ENCODE results near the gene FGF21.

FGF21 gene, protein sequence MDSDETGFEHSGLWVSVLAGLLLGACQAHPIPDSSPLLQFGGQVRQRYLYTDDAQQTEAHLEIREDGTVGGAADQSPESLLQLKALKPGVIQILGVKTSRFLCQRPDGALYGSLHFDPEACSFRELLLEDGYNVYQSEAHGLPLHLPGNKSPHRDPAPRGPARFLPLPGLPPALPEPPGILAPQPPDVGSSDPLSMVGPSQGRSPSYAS

DNA sequence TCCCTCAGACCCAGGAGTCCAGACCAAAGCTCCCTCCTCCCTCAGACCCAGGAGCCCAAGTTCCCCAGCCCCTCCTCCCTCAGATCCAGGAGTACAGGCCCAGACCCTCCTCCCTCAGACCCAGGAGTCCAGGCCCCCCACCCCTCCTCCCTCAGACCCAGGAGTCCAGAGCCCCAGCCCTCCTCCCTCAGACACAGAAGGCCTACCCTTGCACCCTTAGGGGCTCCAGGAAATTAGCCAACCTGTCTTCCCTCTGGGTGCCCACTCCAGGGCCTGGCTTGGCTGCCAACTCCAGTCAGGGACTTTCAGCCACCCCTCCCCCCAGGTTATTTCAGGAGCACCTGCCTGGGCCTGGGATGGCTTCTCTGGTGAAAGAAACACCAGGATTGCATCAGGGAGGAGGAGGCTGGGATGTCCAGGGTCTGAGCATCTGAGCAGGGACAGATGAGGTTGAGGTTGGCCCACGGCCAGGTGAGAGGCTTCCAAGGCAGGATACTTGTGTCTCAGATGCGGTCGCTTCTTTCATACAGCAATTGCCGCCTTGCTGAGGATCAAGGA, at the start of gene FGF21:
Gene FGF21 (plus strand): TSS at position 441 of the 558 bp plus-strand sequence. CDS start 713 bp downstream, outside the sequence.
- Histone ChIP-seq H3K36me3 (no peaks in the 10 kb centered on the region), H3K4me1 (ENCODE audit: control insufficient read depth in 1 of 2, insufficient read depth in 1 of 2, low read depth in 1 of 2, low read length in 1 of 2) (peaks cover 0 to under 1% of the 10 kb centered on the region in 2 experiments), H3K4me3 (ENCODE audit: low read depth in 1 of 2, low read length in 1 of 2) (no peak within 1 kb of the TSS), H3K9me3 (no peaks in the 10 kb centered on the region), H3K27ac (no peak within 1 kb of the TSS), H3K27me3 (peaks cover 71% of the 10 kb centered on the region)
- TF ChIP-seq, protein P1, sequence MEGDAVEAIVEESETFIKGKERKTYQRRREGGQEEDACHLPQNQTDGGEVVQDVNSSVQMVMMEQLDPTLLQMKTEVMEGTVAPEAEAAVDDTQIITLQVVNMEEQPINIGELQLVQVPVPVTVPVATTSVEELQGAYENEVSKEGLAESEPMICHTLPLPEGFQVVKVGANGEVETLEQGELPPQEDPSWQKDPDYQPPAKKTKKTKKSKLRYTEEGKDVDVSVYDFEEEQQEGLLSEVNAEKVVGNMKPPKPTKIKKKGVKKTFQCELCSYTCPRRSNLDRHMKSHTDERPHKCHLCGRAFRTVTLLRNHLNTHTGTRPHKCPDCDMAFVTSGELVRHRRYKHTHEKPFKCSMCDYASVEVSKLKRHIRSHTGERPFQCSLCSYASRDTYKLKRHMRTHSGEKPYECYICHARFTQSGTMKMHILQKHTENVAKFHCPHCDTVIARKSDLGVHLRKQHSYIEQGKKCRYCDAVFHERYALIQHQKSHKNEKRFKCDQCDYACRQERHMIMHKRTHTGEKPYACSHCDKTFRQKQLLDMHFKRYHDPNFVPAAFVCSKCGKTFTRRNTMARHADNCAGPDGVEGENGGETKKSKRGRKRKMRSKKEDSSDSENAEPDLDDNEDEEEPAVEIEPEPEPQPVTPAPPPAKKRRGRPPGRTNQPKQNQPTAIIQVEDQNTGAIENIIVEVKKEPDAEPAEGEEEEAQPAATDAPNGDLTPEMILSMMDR (IDR thresholded peaks at IDR 0.05), result no peak

DNA sequence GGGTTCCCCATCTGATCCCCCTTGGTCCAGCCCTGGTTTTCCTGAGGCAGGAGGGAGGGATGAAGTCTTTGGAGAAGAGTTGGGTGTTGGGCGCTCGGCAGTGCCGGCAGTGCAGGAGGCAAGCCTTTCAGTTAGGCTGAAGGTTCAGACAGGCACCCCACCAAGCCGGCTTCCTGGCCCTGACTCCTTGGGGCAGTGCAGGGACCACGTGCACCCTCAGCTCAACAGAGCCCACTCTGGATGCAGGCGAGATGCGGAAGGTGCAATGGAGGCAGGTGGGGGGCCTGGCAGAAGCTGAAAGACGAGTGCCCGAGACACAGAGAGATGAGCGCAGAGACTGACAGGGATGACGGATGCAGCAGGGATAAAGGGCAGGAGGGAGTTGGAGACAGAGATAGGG, 46.9 kb upstream of the FGF21 start:
- TF ChIP-seq, protein P1 (IDR thresholded peaks at IDR 0.05), result no peak
- no peaks in the 10 kb centered on the region for H3K36me3 ChIP-seq
- no peak overlapping the region for H3K27ac ChIP-seq
- H3K27me3 ChIP-seq, result peaks cover 10% of the 10 kb centered on the region
- H3K4me3 ChIP-seq (ENCODE audit: low read depth in 1 of 2, low read length in 1 of 2), result no peak overlapping the region
- H3K9me3 ChIP-seq, result no peaks in the 10 kb centered on the region
- H3K4me1 ChIP-seq (ENCODE audit: control insufficient read depth in 1 of 2, insufficient read depth in 1 of 2, low read depth in 1 of 2, low read length in 1 of 2), result peaks cover under 1 to 2% of the 10 kb centered on the region in 2 experiments

DNA sequence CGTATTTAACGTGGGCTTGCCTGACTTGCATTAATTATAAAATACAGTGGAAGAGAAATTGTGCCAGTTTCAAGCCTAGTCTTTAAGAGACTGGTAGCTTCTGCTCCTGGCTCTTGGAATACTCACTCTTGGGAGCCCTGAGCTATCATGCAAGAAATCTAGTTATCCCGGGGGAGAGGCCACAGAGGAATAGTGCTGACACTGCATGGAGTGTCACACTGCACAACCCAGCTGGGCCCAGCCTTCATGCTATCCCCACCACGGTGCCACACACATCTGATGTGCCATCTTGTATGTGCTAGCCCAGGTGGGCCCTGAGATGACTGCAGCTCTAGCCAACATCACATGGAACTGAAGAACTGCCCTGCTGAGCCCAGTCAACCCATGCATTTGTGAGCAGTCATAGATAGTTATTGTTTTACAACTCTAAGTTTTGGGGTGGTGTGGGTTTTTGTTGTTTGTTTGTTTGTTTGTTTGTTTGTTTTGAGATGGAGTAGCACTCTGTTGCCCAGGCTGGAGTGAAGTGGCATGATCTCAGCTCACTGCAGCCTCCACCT, 44.1 kb upstream of the FGF21 start:
- no peak overlapping the region for H3K27ac ChIP-seq

DNA sequence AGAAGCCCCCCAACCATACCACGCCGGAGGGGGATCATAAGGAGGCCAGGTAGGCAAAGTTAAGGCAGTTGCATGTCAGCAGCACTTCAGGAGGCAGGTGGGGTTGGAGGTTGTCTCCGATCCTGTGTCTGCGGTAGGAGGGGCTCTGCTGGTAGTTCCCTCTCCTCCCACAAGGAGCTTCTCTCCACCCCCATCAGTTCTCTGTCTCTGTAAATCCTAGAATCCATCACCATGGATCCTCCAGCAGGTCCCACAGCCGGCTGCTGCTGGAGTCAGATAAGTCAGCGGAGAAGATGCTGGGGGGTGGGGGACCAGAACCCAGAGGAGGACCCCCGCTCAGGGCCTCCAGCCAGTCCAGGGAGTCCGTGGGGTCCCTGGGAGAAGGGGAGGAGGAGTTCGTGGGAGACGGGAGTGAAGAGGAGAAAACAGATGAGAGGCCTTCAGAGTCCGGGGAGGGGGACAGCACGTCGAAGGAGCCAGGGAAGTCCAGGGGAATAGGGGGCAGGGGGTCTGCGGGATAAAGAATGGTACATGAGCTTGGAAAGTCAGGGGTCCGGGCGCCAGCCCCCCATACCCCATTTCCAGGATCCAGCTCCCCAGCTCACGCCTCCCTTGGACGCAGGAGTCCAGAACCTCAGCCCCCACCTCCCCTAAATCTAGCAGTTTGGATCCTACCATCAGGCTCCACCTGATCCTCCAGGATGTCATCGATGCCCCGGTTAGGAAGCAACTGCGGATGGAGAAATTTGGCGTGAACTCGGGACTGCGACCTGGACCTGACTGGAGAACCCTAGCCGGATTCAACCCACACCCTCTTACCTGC, 42.1 kb upstream of the FGF21 start:
- Histone ChIP-seq H3K9me3 (no peaks in the 10 kb centered on the region), H3K36me3 (no peaks in the 10 kb centered on the region), H3K4me3 (ENCODE audit: low read depth in 1 of 2, low read length in 1 of 2) (peak overlapping the region; percentile 55 to 63), H3K4me1 (ENCODE audit: control insufficient read depth in 1 of 2, insufficient read depth in 1 of 2, low read depth in 1 of 2, low read length in 1 of 2) (peaks cover 9 to 16% of the 10 kb centered on the region in 2 experiments), H3K27me3 (peaks cover 19% of the 10 kb centered on the region), H3K27ac (no peak overlapping the region)
- TF ChIP-seq, protein P1 (IDR thresholded peaks at IDR 0.05), result no peak

More for the DNA sequence above, 44.1 kb upstream of the FGF21 start:
- H3K4me1 ChIP-seq (ENCODE audit: control insufficient read depth in 1 of 2, insufficient read depth in 1 of 2, low read depth in 1 of 2, low read length in 1 of 2), result peaks cover 9 to 16% of the 10 kb centered on the region in 2 experiments
- H3K27me3 ChIP-seq, result peaks cover 19% of the 10 kb centered on the region
- no peaks in the 10 kb centered on the region for H3K9me3 ChIP-seq
- no peak overlapping the region for H3K4me3 ChIP-seq (ENCODE audit: low read depth in 1 of 2, low read length in 1 of 2)
- H3K36me3 ChIP-seq, result no peaks in the 10 kb centered on the region
- TF ChIP-seq, protein P1 (IDR thresholded peaks at IDR 0.05), result no peak

DNA sequence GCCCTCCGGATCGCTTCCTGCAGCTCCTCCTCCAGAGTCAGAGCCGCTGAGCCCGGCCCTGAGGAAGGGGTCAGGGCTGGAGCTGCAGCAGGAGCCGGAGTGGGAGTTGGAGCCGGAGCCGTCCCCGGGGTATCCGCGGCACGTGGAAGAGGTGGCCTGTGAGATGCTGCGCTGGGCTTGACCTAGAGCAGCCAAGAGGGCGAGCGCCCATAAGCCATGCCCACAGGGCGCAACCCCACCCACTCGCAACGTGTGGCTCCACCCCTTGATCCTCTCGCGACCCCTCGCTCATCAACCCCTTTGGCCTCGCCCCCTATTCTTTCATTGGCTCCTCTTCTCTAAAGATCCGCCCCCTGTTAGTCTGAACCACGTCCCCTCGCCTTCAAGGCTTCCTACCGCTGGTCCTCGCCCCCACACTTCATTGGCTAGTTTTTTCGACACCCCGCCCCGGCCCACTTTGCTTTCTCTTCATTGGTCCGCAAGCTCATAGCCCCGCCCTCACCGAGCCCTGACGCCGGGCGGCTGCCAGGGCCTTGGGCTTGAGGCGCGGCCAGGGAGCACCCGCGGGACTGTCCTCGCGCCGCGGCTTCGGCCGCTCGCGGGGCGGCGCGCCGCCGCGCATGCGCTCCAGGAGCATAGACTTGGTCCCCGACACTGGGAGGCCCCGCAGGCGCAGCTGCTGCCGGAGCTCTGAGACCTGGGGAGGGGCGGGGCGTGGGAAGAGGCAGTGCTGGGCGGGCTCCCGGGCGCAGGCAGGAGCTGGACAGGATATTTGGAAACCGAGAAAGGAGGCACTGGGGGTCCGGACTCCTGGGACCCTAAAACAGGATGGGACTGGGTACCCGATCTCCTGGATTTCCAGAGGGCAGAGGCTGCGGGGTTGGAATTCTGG, 41.2 kb upstream of the FGF21 start:
- TF ChIP-seq, protein P1 (IDR thresholded peaks at IDR 0.05), result no peak
- H3K27me3 ChIP-seq, result peaks cover 19% of the 10 kb centered on the region
- peak overlapping the region; percentile 45 for H3K27ac ChIP-seq
- no peaks in the 10 kb centered on the region for H3K9me3 ChIP-seq
- H3K4me1 ChIP-seq (ENCODE audit: control insufficient read depth in 1 of 2, insufficient read depth in 1 of 2, low read depth in 1 of 2, low read length in 1 of 2), result peaks cover 9 to 16% of the 10 kb centered on the region in 2 experiments
- H3K36me3 ChIP-seq, result no peaks in the 10 kb centered on the region
- H3K4me3 ChIP-seq (ENCODE audit: low read depth in 1 of 2, low read length in 1 of 2), result peak overlapping the region; percentile 55 to 63

Data from neutrophil (primary cell).